Thymus (tissue), 11 donors: ENCODE results near the gene KLHDC7B. TPM values are rescaled to one million over a fixed set of nuclear protein-coding genes. Genes with fewer than 3 reads are reported as not detected.
A peak's percentile ranks its signal among the peaks of the same experiment; 100 is the strongest.

Experiments used
- DNase-seq, 9 donors: peaks; one replicate each; pipeline ENCODE4 v3.0.0-alpha.2; 2013; ENCODE audit warnings: low spot score in 9 of 9, low read depth in 6 of 9, missing footprints in 1 of 9
- H3K27ac ChIP-seq, 2 donors: one replicate each; pipeline ENCODE4 v1.5.1; 2013; ENCODE audit warnings: control low read depth in 1 of 2, low read depth in 1 of 2, low read length in 1 of 2, mild to moderate bottlenecking in 1 of 2, moderate library complexity in 1 of 2
- H3K27me3 ChIP-seq, 2 donors: one replicate each; pipeline ENCODE4 v1.5.1; 2013; ENCODE audit warnings: low read length in 1 of 2; ENCODE audit not compliant: control insufficient read depth in 2 of 2, insufficient read depth in 1 of 2
- H3K36me3 ChIP-seq, 2 donors: one replicate each; pipeline ENCODE4 v1.5.1; 2013; ENCODE audit warnings: low read length in 1 of 2, mild to moderate bottlenecking in 1 of 2, moderate library complexity in 1 of 2; ENCODE audit not compliant: control insufficient read depth in 2 of 2, insufficient read depth in 2 of 2
- H3K4me1 ChIP-seq, 2 donors: one replicate each; pipeline ENCODE4 v1.5.1; 2013; ENCODE audit warnings: low read length in 2 of 2; ENCODE audit not compliant: control insufficient read depth in 2 of 2, insufficient read depth in 2 of 2
- H3K4me3 ChIP-seq, 2 donors: one replicate each; pipeline ENCODE4 v1.5.1; 2013; ENCODE audit warnings: low read length in 2 of 2, control low read depth in 1 of 2, mild to moderate bottlenecking in 1 of 2
- H3K9me3 ChIP-seq, 2 donors: one replicate each; pipeline ENCODE4 v1.5.1; 2013; ENCODE audit warnings: low read length in 1 of 2, mild to moderate bottlenecking in 1 of 2; ENCODE audit not compliant: control insufficient read depth in 2 of 2, insufficient read depth in 1 of 2
- WGBS: extraction: QIAGEN DNeasy Blood & Tissue Kit; methylation state at CpG from one replicate; pipeline ENCODE4 v1.1.7; 2013; 5-methylcytosine and 5-hydroxymethylcytosine counted together
- polyA plus RNA-seq: library from polyadenylated mRNA; stranded (reverse); fragments of 200-250 nt; gene quantifications from one replicate; pipeline ENCODE4 v1.2.3, GENCODE V29; 2013
- total RNA-seq: library from RNA; stranded (reverse); fragments of 120-200 nt; gene quantifications from one replicate; pipeline ENCODE4 v1.2.4, GENCODE V29; 2013
- donor health status: healthy.

Gene KLHDC7B
- total and polyA plus RNA-seq, 2 donors: 6.0 to 23.4 TPM

- DNase-seq: no peak
- no peak overlapping the region for H3K27ac ChIP-seq
- H3K9me3 ChIP-seq: no peaks in the 10 kb centered on the region
- H3K4me3 ChIP-seq: no peak overlapping the region
- peaks cover 0 to 14% of the 10 kb centered on the region in 2 donors for H3K27me3 ChIP-seq
- H3K36me3 ChIP-seq: peaks cover 16 to 28% of the 10 kb centered on the region in 2 donors
- H3K4me1 ChIP-seq: peaks cover 0 to 4% of the 10 kb centered on the region in 2 donors
- WGBS: 98% methylated on average over 11 of the region's 11 CpGs
Observed at GRCh38 chr22:50572965-50573364, 27.3 kb downstream of the KLHDC7B start.

DNA sequence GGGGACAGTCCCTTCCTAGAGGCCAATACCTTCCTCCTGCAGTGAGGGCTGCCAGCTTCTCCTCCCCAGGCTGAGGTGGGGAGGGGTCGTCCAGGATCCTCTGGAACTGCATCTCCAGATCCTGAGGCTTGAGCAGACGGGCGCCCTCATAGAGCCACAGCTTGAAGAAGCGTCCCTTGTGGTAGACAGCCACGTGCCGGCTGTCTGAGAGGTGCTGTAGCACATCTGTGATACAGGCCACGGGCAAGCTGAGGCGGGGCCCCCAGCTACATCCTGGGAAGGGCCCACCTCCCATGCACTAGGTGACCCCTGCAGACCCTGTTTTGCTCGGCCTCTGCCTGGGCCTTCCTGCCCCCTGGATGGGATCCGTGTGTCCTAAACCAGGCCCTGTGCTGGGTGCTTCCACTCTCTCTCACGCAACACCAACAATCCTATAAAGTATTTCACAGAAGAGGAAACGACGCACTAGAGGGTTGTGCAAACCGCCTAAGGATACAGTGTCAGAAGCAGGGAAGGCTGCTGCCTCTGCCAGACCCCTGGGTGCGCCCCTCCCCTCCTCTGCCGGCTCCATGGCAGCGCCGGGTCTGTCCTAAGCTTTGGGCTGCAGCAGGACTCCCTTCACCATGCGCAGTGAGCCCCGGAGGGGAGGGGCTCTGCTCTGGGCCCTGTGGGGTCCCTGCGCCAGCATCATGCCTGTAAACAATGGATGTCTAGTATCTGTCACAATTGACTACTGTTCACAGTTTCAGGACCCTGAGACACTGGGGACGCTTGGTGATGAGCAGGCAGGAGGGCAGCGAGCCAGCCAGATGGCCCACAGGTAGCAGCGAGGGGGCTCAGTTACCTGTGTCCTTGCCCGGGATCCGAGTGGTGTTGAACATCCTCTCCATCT, 28.0 kb downstream of the KLHDC7B start:
- no peak for DNase-seq
- Histone ChIP-seq H3K4me1 (peaks cover 0 to 7% of the 10 kb centered on the region in 2 donors), H3K27me3 (peaks cover 0 to 21% of the 10 kb centered on the region in 2 donors), H3K36me3 (peaks cover 17 to 26% of the 10 kb centered on the region in 2 donors), H3K9me3 (no peaks in the 10 kb centered on the region), H3K4me3 (no peak overlapping the region), H3K27ac (no peak overlapping the region)
- WGBS: 95% methylated on average over 26 of the region's 26 CpGs

- 97% methylated on average over 11 of the region's 11 CpGs for WGBS
- H3K36me3 ChIP-seq: peaks cover 17 to 30% of the 10 kb centered on the region in 2 donors
- H3K27ac ChIP-seq: no peak overlapping the region
- H3K9me3 ChIP-seq: no peaks in the 10 kb centered on the region
- no peak overlapping the region for H3K4me3 ChIP-seq
- no peak for DNase-seq
- H3K27me3 ChIP-seq: peaks cover 0 to 26% of the 10 kb centered on the region in 2 donors
- peaks cover 0 to 7% of the 10 kb centered on the region in 2 donors for H3K4me1 ChIP-seq
Observed at GRCh38 chr22:50574383-50574755, 28.7 kb downstream of the KLHDC7B start.

DNA sequence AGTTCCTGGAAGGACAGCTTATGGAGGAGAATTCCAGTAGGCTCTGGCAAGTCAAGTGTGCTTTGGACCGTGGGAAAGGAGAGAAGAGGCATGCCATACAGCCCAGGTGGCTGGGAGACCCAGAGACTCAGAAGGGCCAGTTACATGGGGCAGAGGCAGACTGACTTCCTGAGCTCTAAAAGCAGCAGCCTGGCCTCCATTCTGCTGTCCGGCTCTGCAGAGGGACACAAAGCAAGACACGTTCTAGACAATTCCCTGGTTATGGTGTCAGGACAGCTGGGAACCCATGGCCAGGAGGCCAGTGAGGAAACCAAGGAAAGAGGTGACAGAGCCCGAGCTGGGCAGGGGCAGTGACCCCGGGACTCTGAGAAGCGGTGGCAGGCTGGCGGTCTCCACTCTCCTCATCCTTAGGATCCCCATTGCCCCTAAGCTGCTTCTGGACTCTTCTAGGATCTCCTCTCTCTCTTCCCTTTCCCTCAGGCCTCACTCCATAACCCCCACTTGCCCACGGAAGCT, 29.8 kb downstream of the KLHDC7B start:
- H3K9me3 ChIP-seq: no peaks in the 10 kb centered on the region
- H3K4me3 ChIP-seq: no peak overlapping the region
- WGBS: 98% methylated on average over 8 of the region's 8 CpGs
- peaks cover 20 to 29% of the 10 kb centered on the region in 2 donors for H3K36me3 ChIP-seq
- DNase-seq: no peak
- H3K27me3 ChIP-seq: peaks cover 0 to 26% of the 10 kb centered on the region in 2 donors
- no peak overlapping the region for H3K27ac ChIP-seq
- H3K4me1 ChIP-seq: peaks cover 0 to 7% of the 10 kb centered on the region in 2 donors

- peaks cover 0 to 7% of the 10 kb centered on the region in 2 donors for H3K4me1 ChIP-seq
- no peak for DNase-seq
- H3K27me3 ChIP-seq: peaks cover 0 to 26% of the 10 kb centered on the region in 2 donors
- 90% methylated on average over 5 of the region's 5 CpGs for WGBS
- peaks cover 23 to 25% of the 10 kb centered on the region in 2 donors for H3K36me3 ChIP-seq
- no peak overlapping the region for H3K4me3 ChIP-seq
- H3K9me3 ChIP-seq: no peaks in the 10 kb centered on the region
- no peak overlapping the region for H3K27ac ChIP-seq
Observed at GRCh38 chr22:50576070-50576469, 30.4 kb downstream of the KLHDC7B start.

DNA sequence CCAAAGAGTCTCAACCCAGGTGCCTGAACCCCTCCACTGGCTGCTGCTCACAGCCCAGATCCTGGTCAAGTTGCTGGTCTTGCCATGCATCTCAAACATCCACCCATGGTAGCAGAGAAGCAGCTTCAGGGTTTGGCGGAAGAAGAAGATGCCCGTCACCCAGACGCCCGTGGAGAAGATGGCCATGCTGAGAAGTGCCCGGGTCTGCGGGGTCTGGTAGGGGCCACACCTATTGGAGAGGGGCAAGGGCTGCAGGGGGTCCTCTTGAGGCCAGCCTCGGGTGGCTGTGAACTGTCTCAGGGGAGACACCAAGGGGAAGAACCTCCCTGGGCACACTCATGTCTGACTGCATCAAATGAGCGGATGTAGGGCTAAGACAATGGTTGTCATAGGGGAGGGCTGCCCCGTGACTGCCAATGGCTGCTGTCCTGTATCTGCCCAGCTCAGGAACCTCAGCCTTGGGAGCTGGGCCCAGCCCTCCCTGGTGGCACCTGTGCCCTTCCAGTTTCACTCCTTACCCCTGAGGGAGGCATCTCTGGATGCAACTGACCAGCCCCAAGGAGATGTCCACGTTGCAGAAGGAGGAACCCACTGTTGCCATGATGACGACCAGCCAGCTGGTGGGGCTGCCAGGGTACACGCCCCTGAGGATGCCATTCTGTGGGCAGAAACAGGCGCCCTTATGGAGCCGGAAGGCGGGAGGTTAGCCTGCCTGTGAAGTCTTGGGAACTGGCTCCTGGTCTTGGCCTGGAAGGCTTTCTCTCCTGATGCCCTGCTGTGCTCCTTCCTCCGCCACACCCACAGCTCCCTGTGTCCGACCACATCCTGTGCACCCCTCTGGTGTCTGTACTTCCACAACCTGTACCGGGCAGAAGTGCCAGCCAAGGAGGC, 31.4 kb downstream of the KLHDC7B start:
- H3K27me3 ChIP-seq: peaks cover 0 to 26% of the 10 kb centered on the region in 2 donors
- H3K4me3 ChIP-seq: no peak overlapping the region
- H3K36me3 ChIP-seq: peaks cover 22 to 25% of the 10 kb centered on the region in 2 donors
- no peak overlapping the region for H3K27ac ChIP-seq
- H3K4me1 ChIP-seq: peaks cover 3 to 14% of the 10 kb centered on the region in 2 donors
- 87% methylated on average over 18 of the region's 18 CpGs for WGBS
- no peaks in the 10 kb centered on the region for H3K9me3 ChIP-seq
- no peak for DNase-seq

DNA sequence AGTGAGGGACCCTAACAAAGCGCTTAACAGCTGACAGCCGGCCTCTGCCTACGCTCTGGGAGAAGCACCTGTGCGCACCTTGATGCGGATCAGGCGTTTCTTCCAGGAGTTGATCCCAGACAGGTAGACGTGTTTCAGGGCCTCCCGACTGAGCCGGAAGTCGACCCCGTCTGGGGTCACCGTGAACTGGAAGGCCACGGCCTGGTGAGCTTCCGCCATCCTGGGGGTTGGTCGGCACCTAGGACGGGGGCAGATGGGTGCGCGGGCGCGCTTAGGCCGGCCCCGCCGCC, 31.9 kb downstream of the KLHDC7B start:
- Histone ChIP-seq H3K9me3 (no peaks in the 10 kb centered on the region), H3K27ac (no peak overlapping the region), H3K27me3 (peaks cover 0 to 26% of the 10 kb centered on the region in 2 donors), H3K4me1 (peaks cover 3 to 15% of the 10 kb centered on the region in 2 donors), H3K4me3 (no peak overlapping the region), H3K36me3 (peaks cover 21 to 24% of the 10 kb centered on the region in 2 donors)
- WGBS: 58% methylated on average over 23 of the region's 23 CpGs
- no peak for DNase-seq

DNA sequence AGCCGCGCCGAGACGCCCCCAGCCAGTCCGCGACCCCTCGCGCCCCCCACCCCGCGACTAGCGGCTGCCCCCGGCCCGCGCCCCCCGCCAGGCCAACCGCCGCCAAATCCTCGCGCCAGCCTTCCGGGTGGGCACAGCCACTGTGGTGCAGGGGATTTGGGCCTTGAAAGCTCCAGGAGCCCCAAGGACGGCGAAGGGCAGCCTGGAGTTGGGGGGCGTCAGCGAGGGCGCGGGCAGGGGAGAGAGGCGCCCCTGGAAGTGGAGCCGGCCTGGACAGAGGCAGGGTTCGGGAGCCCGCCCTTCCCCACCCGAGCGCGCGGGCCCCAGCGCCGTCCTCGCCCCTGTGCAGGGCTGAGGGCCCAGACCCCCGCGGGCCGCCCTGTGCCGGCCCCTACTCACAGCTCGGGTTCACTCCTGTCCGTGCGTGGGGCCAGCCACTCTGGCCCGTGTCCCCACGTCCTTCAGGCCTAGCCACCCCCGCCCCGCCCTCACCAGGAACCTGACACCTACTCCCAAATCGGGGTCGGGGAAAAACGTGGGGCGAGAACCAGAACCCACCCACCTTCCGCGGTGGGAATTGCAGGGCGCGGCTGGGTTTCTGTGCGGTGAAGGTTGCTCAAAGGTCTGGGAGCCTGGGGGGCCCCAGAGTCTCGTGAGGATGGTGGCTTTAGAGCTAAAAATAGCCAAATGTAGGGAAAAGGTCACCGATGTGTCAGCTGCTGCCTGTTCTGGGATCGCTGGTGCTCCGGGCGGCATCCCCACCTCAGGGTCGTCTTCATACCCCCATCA, 32.5 kb downstream of the KLHDC7B start, which contains the start of gene CPT1B:
CPT1B (minus strand) TSS at position 441 of the 789 bp plus-strand sequence. CDS start 512 bp downstream, outside the sequence.
- Histone ChIP-seq H3K27me3 (peaks cover 0 to 26% of the 10 kb centered on the region in 2 donors), H3K36me3 (peaks cover 16 to 22% of the 10 kb centered on the region in 2 donors), H3K9me3 (no peaks in the 10 kb centered on the region), H3K4me1 (peaks cover 3 to 15% of the 10 kb centered on the region in 2 donors), H3K4me3 (no peak within 1 kb of the TSS), H3K27ac (peak within 1 kb of the TSS in 1 of 2 donors; percentile 32)
- no peak for DNase-seq
- WGBS: 56% methylated on average over 63 of the region's 63 CpGs
